Liver (tissue), 3 donors: ENCODE results near the gene RPUSD1.

Experiments used
- CTCF ChIP-seq: fragments of 150-350 bp; IDR thresholded peaks from 2 replicates; pipeline ENCODE4 v1.5.1; 2017; ENCODE audit warnings: improper control_type of control experiment, low read depth, low read length; ENCODE audit not compliant: missing input control
- RAD21 ChIP-seq, 2 donors: IDR thresholded peaks; 2 replicates each; pipeline ENCODE4 v1.6.1; 2016; ENCODE audit warnings: antibody characterized with exemption in 2 of 2, mild to moderate bottlenecking in 2 of 2
- TAF1 ChIP-seq: conservative IDR thresholded peaks from 2 replicates; pipeline ENCODE4 v1.6.1; 2016; ENCODE audit warnings: antibody characterized with exemption, mild to moderate bottlenecking
- TF ChIP-seq, protein P1 (sequence below): IDR thresholded peaks from 2 replicates; pipeline ENCODE4 v1.6.1; 2016; ENCODE audit warnings: antibody characterized with exemption
- donor health status: healthy.
- donor health status: healthy.

DNA sequence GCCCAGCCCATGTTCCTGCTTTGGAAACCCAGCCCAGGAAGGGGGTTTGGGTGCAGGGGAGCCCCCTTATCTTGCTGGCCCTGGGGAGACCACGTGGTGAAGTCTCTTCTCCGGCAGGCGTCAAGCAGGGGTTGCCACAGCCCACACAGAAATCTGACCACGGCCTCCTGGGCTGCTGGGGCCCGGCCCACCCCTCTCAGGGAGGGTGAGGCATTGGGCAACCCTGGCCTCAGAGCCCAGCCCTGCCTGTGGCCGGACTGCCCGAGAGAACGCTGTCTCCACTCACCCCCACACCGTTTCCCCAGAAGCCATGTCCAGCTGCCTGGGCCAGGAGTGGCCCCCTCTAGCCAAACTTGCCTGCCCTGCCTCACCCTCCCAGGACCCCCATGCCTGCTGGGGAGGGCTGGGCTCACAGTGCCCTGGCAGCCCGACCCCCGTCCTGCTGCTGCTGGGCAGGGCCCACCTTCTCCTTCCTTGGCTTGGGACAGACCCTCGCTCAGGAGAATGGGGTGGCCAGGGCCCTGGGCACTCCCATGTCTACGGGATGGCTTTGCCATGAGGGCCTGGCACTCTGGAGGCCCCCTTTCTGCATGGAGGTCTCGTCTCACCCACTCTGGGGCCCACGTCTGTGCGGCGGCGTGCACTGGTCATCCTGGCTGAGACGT, 6.7 kb downstream of the RPUSD1 start:
- TF ChIP-seq RAD21 (IDR thresholded peaks at IDR 0.05), result no peak
- TF ChIP-seq CTCF, result no peak
- no peak for TF ChIP-seq TAF1
- TF ChIP-seq, protein P1, sequence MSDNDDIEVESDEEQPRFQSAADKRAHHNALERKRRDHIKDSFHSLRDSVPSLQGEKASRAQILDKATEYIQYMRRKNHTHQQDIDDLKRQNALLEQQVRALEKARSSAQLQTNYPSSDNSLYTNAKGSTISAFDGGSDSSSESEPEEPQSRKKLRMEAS, result no peak
